Endodermal cell (in vitro differentiated cells): ENCODE data around the gene GSTO2. TPM values are rescaled to one million over a fixed set of nuclear protein-coding genes. Genes with fewer than 3 reads are reported as not detected.

ENCODE experiments used
- DNase-seq: peaks from one replicate; pipeline ENCODE4 v3.0.0-alpha.2; 2017
- H3K27ac ChIP-seq: 2 replicates; pipeline ENCODE4 v1.5.1; 2013; ENCODE audit warnings: mild to moderate bottlenecking, low read depth, low read length, moderate library complexity
- H3K27me3 ChIP-seq: 2 replicates; pipeline ENCODE4 v1.6.1; 2013; ENCODE audit warnings: mild to moderate bottlenecking, low read length, moderate library complexity; ENCODE audit not compliant: insufficient read depth, control insufficient read depth, poor library complexity, severe bottlenecking
- H3K36me3 ChIP-seq: 2 replicates; pipeline ENCODE4 v1.7.0; 2013; ENCODE audit warnings: mild to moderate bottlenecking, low read length, moderate library complexity; ENCODE audit not compliant: control insufficient read depth, insufficient read depth
- H3K4me1 ChIP-seq: one replicate; pipeline ENCODE4 v1.7.0; 2013; ENCODE audit warnings: low read length; ENCODE audit not compliant: control insufficient read depth, insufficient read depth
- H3K4me3 ChIP-seq: 2 replicates; pipeline ENCODE4 v1.5.1; 2013; ENCODE audit warnings: mild to moderate bottlenecking, low read length, moderate library complexity
- H3K9ac ChIP-seq: 2 replicates; pipeline ENCODE4 v1.6.1; 2013; ENCODE audit warnings: mild to moderate bottlenecking, low read length, moderate library complexity; ENCODE audit not compliant: poor library complexity, severe bottlenecking; ENCODE audit errors: extremely low read depth
- H3K9me3 ChIP-seq: 2 replicates; pipeline ENCODE4 v1.6.1; 2013; ENCODE audit warnings: mild to moderate bottlenecking, low read length, moderate library complexity; ENCODE audit not compliant: control insufficient read depth
- H3K27ac Mint-ChIP-seq: 2 replicates; pipeline ENCODE4 v1.8.0; 2020; ENCODE audit warnings: mixed read lengths
- H3K27me3 Mint-ChIP-seq: 2 replicates; pipeline ENCODE4 v1.8.0; 2021; ENCODE audit warnings: mild to moderate bottlenecking, mixed read lengths; ENCODE audit not compliant: insufficient read depth
- H3K36me3 Mint-ChIP-seq: 2 replicates; pipeline ENCODE4 v1.8.0; 2020; ENCODE audit warnings: low read depth, mixed read lengths
- H3K4me1 Mint-ChIP-seq: 2 replicates; pipeline ENCODE4 v1.8.0; 2020; ENCODE audit warnings: mixed read lengths
- H3K4me3 Mint-ChIP-seq: 2 replicates; pipeline ENCODE4 v1.8.0; 2020; ENCODE audit warnings: mild to moderate bottlenecking, moderate library complexity, mixed read lengths
- H3K9me3 Mint-ChIP-seq: 2 replicates; pipeline ENCODE4 v1.8.0; 2020; ENCODE audit warnings: mild to moderate bottlenecking, mixed read lengths
- CTCF ChIP-seq: fragments of 200-600 bp; sonication (generic); conservative IDR thresholded peaks from 2 replicates; pipeline ENCODE4 v1.5.0; 2021; ENCODE audit warnings: antibody characterized with exemption, mild to moderate bottlenecking
- WGBS, 2 experiments: methylation state at CpG; one replicate each; pipeline versions ENCODE4 v1.1.5 to v1.1.7; 2013; ENCODE audit warnings: missing lambda C conversion rate in 2 of 2, mixed read lengths in 1 of 2; ENCODE audit not compliant: insufficient coverage in 1 of 2, insufficient read length in 1 of 2; 5-methylcytosine and 5-hydroxymethylcytosine counted together
- total RNA-seq, 2 donors: library from RNA; stranded (reverse); fragmentation: NEBNext Ultra II Directional in 1 of 2; extraction: Animal tissue kit (Norgen Biotek cat#: 25700) in 1 of 2; gene quantifications; 2 replicates in 1 of 2; 3 replicates in 1 of 2; pipeline ENCODE4 v1.2.1, GENCODE V29; 2021

GSTO2 gene
- total RNA-seq, 2 donors from 2014 or later, result 17.8 to 18.8 TPM

GRCh38 chr10:104253106-104253505, 15.9 kb upstream of the GSTO2 start:
- H3K36me3 ChIP-seq, result peaks cover 13% of the 10 kb centered on the region
- Mint-ChIP-seq H3K4me3 (peak overlapping the region; percentile 76), H3K36me3 (peaks cover 13% of the 10 kb centered on the region), H3K27me3 (no peaks in the 10 kb centered on the region), H3K9me3 (peaks cover 23% of the 10 kb centered on the region), H3K4me1 (peaks cover 42% of the 10 kb centered on the region), H3K27ac (no peak overlapping the region)
- no peak overlapping the region for H3K4me3 ChIP-seq
- H3K27me3 ChIP-seq, result no peaks in the 10 kb centered on the region
- 4 to 29% methylated on average over 2 of the region's 2 CpGs for WGBS, 2 experiments
- H3K9me3 ChIP-seq, result peaks cover 21% of the 10 kb centered on the region
- H3K4me1 ChIP-seq, result peaks cover 16% of the 10 kb centered on the region
- DNase-seq, result peak; percentile 78
- no peak for TF ChIP-seq CTCF
- H3K27ac ChIP-seq, result no peak overlapping the region
- no peak overlapping the region for H3K9ac ChIP-seq

GRCh38 chr10:104253606-104254410, 15.2 kb upstream of the GSTO2 start:
- no peaks in the 10 kb centered on the region for H3K27me3 ChIP-seq
- no peak for TF ChIP-seq CTCF
- H3K4me3 ChIP-seq, result peak overlapping the region; percentile 89
- peak; percentile 69 for DNase-seq
- peaks cover 42% of the 10 kb centered on the region for H3K4me1 Mint-ChIP-seq
- peaks cover 15% of the 10 kb centered on the region for H3K9me3 ChIP-seq
- peaks cover 15% of the 10 kb centered on the region for H3K36me3 Mint-ChIP-seq
- 8 to 16% methylated on average over 9 to 10 of the region's 10 CpGs for WGBS, 2 experiments
- peaks cover 19% of the 10 kb centered on the region for H3K36me3 ChIP-seq
- H3K9ac ChIP-seq, result no peak overlapping the region
- H3K4me3 Mint-ChIP-seq, result peak overlapping the region; percentile 76
- H3K27ac ChIP-seq, result no peak overlapping the region
- peaks cover 18% of the 10 kb centered on the region for H3K9me3 Mint-ChIP-seq
- no peaks in the 10 kb centered on the region for H3K27me3 Mint-ChIP-seq
- H3K27ac Mint-ChIP-seq, result peak overlapping the region; percentile 66
- peaks cover 16% of the 10 kb centered on the region for H3K4me1 ChIP-seq

GRCh38 chr10:104254493-104255310, 14.3 kb upstream of the GSTO2 start, which contains the start of gene GSTO1:
TSS of gene GSTO1 (plus strand) at chr10:104254892. CDS start at chr10:104254929, 37 bp downstream.
- peak within 1 kb of the TSS; percentile 76 for H3K4me3 Mint-ChIP-seq
- H3K27me3 ChIP-seq, result no peaks in the 10 kb centered on the region
- H3K36me3 ChIP-seq, result peaks cover 28% of the 10 kb centered on the region
- peak; percentile 87 for DNase-seq
- H3K9ac ChIP-seq, result peak within 1 kb of the TSS; percentile 50
- H3K4me1 Mint-ChIP-seq, result peaks cover 45% of the 10 kb centered on the region
- peaks cover 12% of the 10 kb centered on the region for H3K9me3 ChIP-seq
- no peak within 1 kb of the TSS for H3K27ac ChIP-seq
- H3K4me3 ChIP-seq, result peak within 1 kb of the TSS; percentile 89
- H3K36me3 Mint-ChIP-seq, result peaks cover 23% of the 10 kb centered on the region
- WGBS, 2 experiments, result 1% methylated on average over 19 to 69 of the region's 69 CpGs
- no peak for TF ChIP-seq CTCF
- H3K27ac Mint-ChIP-seq, result peak within 1 kb of the TSS; percentile 90
- H3K27me3 Mint-ChIP-seq, result no peaks in the 10 kb centered on the region
- peaks cover 13% of the 10 kb centered on the region for H3K9me3 Mint-ChIP-seq
- peaks cover 16% of the 10 kb centered on the region for H3K4me1 ChIP-seq
